Colonic mucosa (tissue), 4 donors: ENCODE results near the gene FTCDNL1. TPM values are rescaled to one million over a fixed set of nuclear protein-coding genes. Genes with fewer than 3 reads are reported as not detected.

Source experiments
- DNase-seq: peaks from one replicate; pipeline ENCODE4 v3.0.0-alpha.2; 2020
- H3K27ac ChIP-seq: fragments of 200-600 bp; one replicate; pipeline ENCODE4 v1.8.0; 2021
- H3K27me3 ChIP-seq: fragments of 200-600 bp; one replicate; pipeline ENCODE4 v1.8.0; 2021
- H3K36me3 ChIP-seq: fragments of 200-600 bp; one replicate; pipeline ENCODE4 v1.8.0; 2021
- H3K4me1 ChIP-seq: fragments of 200-600 bp; one replicate; pipeline ENCODE4 v1.8.0; 2021; ENCODE audit warnings: mild to moderate bottlenecking
- H3K4me3 ChIP-seq: fragments of 200-600 bp; one replicate; pipeline ENCODE4 v1.8.0; 2021
- H3K9ac ChIP-seq, 2 donors: one replicate each; pipeline ENCODE4 v1.7.0; 2013; ENCODE audit warnings: control low read depth in 2 of 2, low read depth in 2 of 2, low read length in 2 of 2
- H3K9me3 ChIP-seq: fragments of 200-600 bp; one replicate; pipeline ENCODE4 v1.8.0; 2021
- CTCF ChIP-seq: fragments of 200-600 bp; IDR thresholded peaks from one replicate; pipeline ENCODE4 v1.8.0; 2022; ENCODE audit warnings: antibody characterized with exemption, mild to moderate bottlenecking
- intact Hi-C: fragments of 100-400 bp; cut with DNase I; formaldehyde crosslinking; loops from one replicate; pipeline ENCODE4 v1.14.1; 2022
- total RNA-seq, 2 donors: library from RNA; stranded (reverse); fragmentation: NEBNext Ultra II Directional in 1 of 2; extraction: Animal tissue kit (Norgen Biotek cat#: 25700) in 1 of 2; gene quantifications; one replicate each; pipeline ENCODE4 v1.2.1, GENCODE V29; 2021
- donor health status: healthy.
- donor health status: DM: no; HTN: no; CAD: no.
- donor health status: DM: no; HTN: no; CAD: no.

FTCDNL1 gene
- total RNA-seq, 2 donors from 2014 or later = 1.3 to 1.8 TPM

GRCh38 chr2:199744260-199744659 lies 106.7 kb downstream of the FTCDNL1 start:
- no peaks in the 10 kb centered on the region for H3K4me1 ChIP-seq
- no peak overlapping the region for H3K9ac ChIP-seq
- no peaks in the 10 kb centered on the region for H3K36me3 ChIP-seq
- no peaks in the 10 kb centered on the region for H3K27me3 ChIP-seq
- intact Hi-C loops = loop anchor here (5.0 kb wide), 1 partner anchor 37 kb away; no protein-coding TSS in a partner anchor
- DNase-seq = no peak
- H3K9me3 ChIP-seq = no peaks in the 10 kb centered on the region
- H3K4me3 ChIP-seq = no peak overlapping the region
- no peak for TF ChIP-seq CTCF
- H3K27ac ChIP-seq = no peak overlapping the region

GRCh38 chr2:199743415-199744120 lies 107.4 kb downstream of the FTCDNL1 start:
- no peaks in the 10 kb centered on the region for H3K36me3 ChIP-seq
- TF ChIP-seq CTCF = no peak

GRCh38 chr2:199742884-199743283 lies 108.1 kb downstream of the FTCDNL1 start:
- Histone ChIP-seq H3K27ac (no peak overlapping the region), H3K4me3 (no peak overlapping the region), H3K27me3 (no peaks in the 10 kb centered on the region), H3K9ac (no peak overlapping the region), H3K9me3 (no peaks in the 10 kb centered on the region), H3K4me1 (peaks cover 8% of the 10 kb centered on the region), H3K36me3 (no peaks in the 10 kb centered on the region)
- intact Hi-C loops = loop anchor here (5.0 kb wide), 1 partner anchor 36 kb away; no protein-coding TSS in a partner anchor
- DNase-seq = no peak
- TF ChIP-seq CTCF = no peak

More at GRCh38 chr2:199743415-199744120, 107.4 kb downstream of the FTCDNL1 start:
- Histone ChIP-seq H3K27ac (no peak overlapping the region), H3K4me1 (peaks cover under 1% of the 10 kb centered on the region), H3K9ac (no peak overlapping the region), H3K9me3 (no peaks in the 10 kb centered on the region), H3K4me3 (no peak overlapping the region), H3K27me3 (no peaks in the 10 kb centered on the region)
- intact Hi-C loops = loop anchor here (5.0 kb wide), 1 partner anchor 36 kb away; no protein-coding TSS in a partner anchor
- no peak for DNase-seq

- H3K27me3 ChIP-seq = no peaks in the 10 kb centered on the region
- H3K27ac ChIP-seq = peak overlapping the region; percentile 57
- no peaks in the 10 kb centered on the region for H3K36me3 ChIP-seq
- no peaks in the 10 kb centered on the region for H3K9me3 ChIP-seq
- no peak for DNase-seq
- no peak overlapping the region for H3K4me3 ChIP-seq
- H3K9ac ChIP-seq = no peak overlapping the region
- H3K4me1 ChIP-seq = peaks cover 8% of the 10 kb centered on the region
- intact Hi-C loops = loop anchor here (5.0 kb wide), 1 partner anchor 33 kb away; no protein-coding TSS in a partner anchor
- no peak for TF ChIP-seq CTCF
Measured at GRCh38 chr2:199740111-199740428, 110.9 kb downstream of the FTCDNL1 start.

GRCh38 chr2:199739413-199740110 lies 111.4 kb downstream of the FTCDNL1 start:
- H3K27me3 ChIP-seq = no peaks in the 10 kb centered on the region
- no peak overlapping the region for H3K4me3 ChIP-seq
- peak overlapping the region; percentile 57 for H3K27ac ChIP-seq
- intact Hi-C loops = loop anchor here (5.0 kb wide), 1 partner anchor 32 kb away; no protein-coding TSS in a partner anchor
- TF ChIP-seq CTCF = peak; percentile 98
- H3K9me3 ChIP-seq = no peaks in the 10 kb centered on the region
- peak; percentile 88 for DNase-seq
- peaks cover 8% of the 10 kb centered on the region for H3K4me1 ChIP-seq
- H3K36me3 ChIP-seq = no peaks in the 10 kb centered on the region
- H3K9ac ChIP-seq = peak overlapping the region in 1 of 2 donors; percentile 27
